SK-N-SH (cell line): ENCODE measurements around the gene NKX6-2. TPM values are rescaled to one million over a fixed set of nuclear protein-coding genes. Genes with fewer than 3 reads are reported as not detected.

ENCODE experiments used
- CTCF ChIA-PET: fragments of 300-600, 350-600 bp; formaldehyde crosslinking; extraction: SDS; loops from one replicate; lab custom pipeline; 2021; lab: Yijun Ruan, JAX
- POLR2A ChIA-PET: fragments of 350-600 bp; sonication (Branson Sonifier 250); formaldehyde crosslinking; extraction: SDS; loops from one replicate; lab custom pipeline; 2020; ENCODE audit warnings: antibody characterized with exemption, inconsistent platforms; lab: Yijun Ruan, JAX
- DNase-seq: peaks from one replicate; pipeline ENCODE4 v3.0.0; 2012
- H2AFZ ChIP-seq: fragments of 200-600 bp; sonication (generic); 2 replicates; pipeline ENCODE4 v1.8.1; 2016; ENCODE audit warnings: antibody characterized with exemption, mild to moderate bottlenecking, low read depth
- H3F3A ChIP-seq: fragments of 200-600 bp; sonication (generic); replicated peaks from 2 replicates; pipeline ENCODE3; 2016; ENCODE audit warnings: antibody characterized with exemption, mild to moderate bottlenecking; ENCODE audit not compliant: insufficient read depth
- H3K27ac ChIP-seq, 2 experiments: fragments of 200-500 bp in 1 of 2; fragments of 200-600 bp in 1 of 2; sonication (Bioruptor generic) in 1 of 2; sonication (generic), shearing (Covaris generic) in 1 of 2; 2 replicates each; pipeline versions ENCODE4 v1.5.1 to v1.6.1; 2014 to 2016; ENCODE audit warnings: low read depth in 2 of 2, inconsistent platforms in 1 of 2, low read length in 1 of 2, mild to moderate bottlenecking in 1 of 2, mixed read lengths in 1 of 2
- H3K27me3 ChIP-seq: fragments of 200-600 bp; sonication (generic), shearing (Covaris generic); 2 replicates; pipeline ENCODE4 v1.6.1; 2016; ENCODE audit warnings: mixed run types; ENCODE audit not compliant: insufficient read depth
- H3K36me3 ChIP-seq, 2 experiments: fragments of 200-500 bp in 1 of 2; fragments of 200-600 bp in 1 of 2; sonication (Bioruptor generic) in 1 of 2; sonication (generic) in 1 of 2; replicated peaks in 1 of 2; 2 replicates each; pipeline versions ENCODE3 to v1.5.1; 2014 to 2016; ENCODE audit warnings: low read length in 1 of 2, mild to moderate bottlenecking in 1 of 2; ENCODE audit not compliant: insufficient read depth in 2 of 2, control insufficient read depth in 1 of 2
- H3K4me1 ChIP-seq, 2 experiments: fragments of 200-500 bp in 1 of 2; fragments of 200-600 bp in 1 of 2; sonication (Bioruptor generic) in 1 of 2; sonication (generic), shearing (Covaris generic) in 1 of 2; 2 replicates each; pipeline versions ENCODE4 v1.5.1 to v1.6.1; 2014 to 2016; ENCODE audit warnings: low read depth in 1 of 2, low read length in 1 of 2, mixed run types in 1 of 2; ENCODE audit not compliant: insufficient read depth in 2 of 2, control insufficient read depth in 1 of 2
- H3K4me2 ChIP-seq: fragments of 200-600 bp; sonication (generic), shearing (Covaris generic); 2 replicates; pipeline ENCODE4 v1.6.1; 2017; ENCODE audit warnings: mixed run types
- H3K4me3 ChIP-seq, 2 experiments: fragments of 200-500 bp in 1 of 2; fragments of 200-600 bp in 1 of 2; sonication (Bioruptor generic) in 1 of 2; sonication (generic), shearing (Covaris generic) in 1 of 2; 2 replicates each; pipeline versions ENCODE4 v1.5.1 to v1.8.1; 2014 to 2016; ENCODE audit warnings: low read depth in 2 of 2, inconsistent platforms in 1 of 2, low read length in 1 of 2, mild to moderate bottlenecking in 1 of 2, mixed read lengths in 1 of 2, moderate library complexity in 1 of 2
- H3K79me2 ChIP-seq: fragments of 200-600 bp; sonication (generic); 2 replicates; pipeline ENCODE4 v1.8.1; 2017; ENCODE audit warnings: mild to moderate bottlenecking; ENCODE audit not compliant: insufficient read depth
- H3K9ac ChIP-seq: fragments of 200-600 bp; sonication (generic); 2 replicates; pipeline ENCODE4 v1.6.1; 2017; ENCODE audit warnings: mixed run types
- H3K9me2 ChIP-seq: fragments of 200-600 bp; sonication (generic); 2 replicates; pipeline ENCODE4 v1.6.1; 2017; ENCODE audit warnings: mixed run types
- H3K9me3 ChIP-seq: fragments of 200-600 bp; sonication (generic); 2 replicates; pipeline ENCODE4 v1.6.1; 2017; ENCODE audit warnings: mixed run types, mild to moderate bottlenecking, moderate library complexity
- H4K20me1 ChIP-seq: fragments of 200-600 bp; sonication (generic); 2 replicates; pipeline ENCODE4 v1.6.1; 2017; ENCODE audit warnings: mild to moderate bottlenecking, mixed run types; ENCODE audit not compliant: insufficient read depth
- CHD2 ChIP-seq: fragments of 150-350 bp; IDR thresholded peaks from 2 replicates; pipeline ENCODE4 v1.6.1; 2018; ENCODE audit warnings: low read length; ENCODE audit not compliant: partially characterized antibody
- EP300 ChIP-seq, 2 experiments: IDR thresholded peaks; 2 replicates each; pipeline versions ENCODE4 v1.4.0 to v1.6.1; 2012; ENCODE audit warnings: borderline replicate concordance in 1 of 2, low read depth in 1 of 2, low read length in 1 of 2
- FOXJ3 ChIP-seq: sonication (generic); formaldehyde crosslinking; IDR thresholded peaks from 2 replicates; pipeline ENCODE4 v1.5.1; 2020; ENCODE audit warnings: mild to moderate bottlenecking, missing genetic modification reagents
- GABPA ChIP-seq: IDR thresholded peaks from 2 replicates; pipeline ENCODE4 v1.4.0; 2012; ENCODE audit warnings: low read depth, mild to moderate bottlenecking
- JUND ChIP-seq: IDR thresholded peaks from 2 replicates; pipeline ENCODE4 v1.4.0; 2012
- MXI1 ChIP-seq: IDR thresholded peaks from 2 replicates; pipeline ENCODE4 v1.6.1; 2012; ENCODE audit warnings: mild to moderate bottlenecking, low read depth, low read length, improper control_type of control experiment
- NFIC ChIP-seq: IDR thresholded peaks from 2 replicates; pipeline ENCODE4 v1.4.0; 2012; ENCODE audit warnings: borderline replicate concordance
- POLR2AphosphoS5 ChIP-seq: IDR thresholded peaks from 2 replicates; pipeline ENCODE4 v1.6.1; 2012; ENCODE audit warnings: low read depth, low read length
- RCOR1 ChIP-seq: fragments of 150-350 bp; IDR thresholded peaks from 2 replicates; pipeline ENCODE4 v1.6.1; 2017; ENCODE audit warnings: antibody characterized with exemption, low read length
- RFX5 ChIP-seq: IDR thresholded peaks from 2 replicates; pipeline ENCODE4 v1.6.1; 2012; ENCODE audit warnings: mild to moderate bottlenecking, improper control_type of control experiment, low read length
- RXRA ChIP-seq: IDR thresholded peaks from 2 replicates; pipeline ENCODE4 v1.4.0; 2012; ENCODE audit warnings: low read depth, mild to moderate bottlenecking, borderline replicate concordance
- TAF1 ChIP-seq: IDR thresholded peaks from 2 replicates; pipeline ENCODE4 v1.6.1; 2012; ENCODE audit warnings: low read depth, mild to moderate bottlenecking, low read length, moderate library complexity, borderline replicate concordance
- WGBS: methylation state at CpG from one replicate; pipeline ENCODE4 v1.1.6; 2017; ENCODE audit warnings: low lambda C conversion rate; 5-methylcytosine and 5-hydroxymethylcytosine counted together
- polyA plus RNA-seq, 3 experiments: library from polyadenylated mRNA; depleted of rRNA; stranded (reverse); fragments of >200 nt; gene quantifications; 2 replicates each; pipeline ENCODE4 v1.2.3, GENCODE V29; 2012
- TF ChIP-seq, protein P1 (sequence below): IDR thresholded peaks from 2 replicates; pipeline ENCODE4 v1.4.0; 2012; ENCODE audit warnings: low read depth, borderline replicate concordance

Gene NKX6-2
- polyA plus RNA-seq, 1 of the 3 experiments (the other 2 are of a cell fraction), result not detected

DNA sequence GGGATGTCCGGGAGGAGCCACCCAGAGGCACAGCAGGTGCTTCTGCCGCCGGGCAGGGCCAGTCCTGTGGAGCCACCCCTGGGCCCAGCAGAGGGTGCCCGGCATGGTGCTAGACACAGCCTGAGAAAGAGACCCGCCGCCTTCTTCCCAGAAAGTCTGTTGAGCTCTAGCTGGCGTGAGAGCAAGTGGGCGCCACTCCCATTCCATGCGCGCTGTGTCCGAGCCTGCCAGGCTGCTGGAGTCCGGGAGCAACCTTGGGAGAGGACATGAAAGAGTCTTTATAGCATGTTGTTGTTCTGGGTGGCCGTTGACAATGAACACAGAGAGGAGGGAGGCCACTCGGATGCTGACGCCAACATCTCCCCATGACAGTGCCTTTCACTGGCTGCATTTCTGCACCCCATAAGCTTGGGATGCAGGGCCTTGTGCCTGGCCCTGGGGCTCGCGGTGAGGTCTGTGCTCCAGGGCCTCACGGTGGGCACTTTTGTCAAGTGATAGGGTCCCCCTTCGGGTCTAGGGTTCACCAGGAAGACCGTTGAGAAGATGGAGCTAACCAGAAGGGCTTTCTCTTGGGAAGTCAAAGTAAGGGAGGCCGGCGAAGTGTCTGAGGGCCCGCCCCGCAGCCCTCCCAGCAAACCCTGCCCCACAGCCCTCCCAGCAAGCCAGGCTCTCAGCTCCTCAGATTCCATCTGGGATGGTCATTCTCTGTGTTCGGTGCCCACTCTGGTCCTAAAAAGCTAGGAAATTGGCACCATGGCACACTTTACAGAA, 47.3 kb downstream of the NKX6-2 start:
- Histone ChIP-seq H2AFZ (no peak overlapping the region), H3K4me3 (no peak overlapping the region), H3K4me1 (peaks cover 0 to 30% of the 10 kb centered on the region in 2 experiments; a peak in 1 of 4 replicates), H3K9me2 (no peaks in the 10 kb centered on the region), H3K9ac (no peak overlapping the region), H3K4me2 (no peak overlapping the region), H3F3A (no peaks in the 10 kb centered on the region), H4K20me1 (no peaks in the 10 kb centered on the region), H3K27me3 (no peaks in the 10 kb centered on the region), H3K9me3 (no peaks in the 10 kb centered on the region), H3K36me3 (no peaks in the 10 kb centered on the region), H3K79me2 (no peaks in the 10 kb centered on the region), H3K27ac (no peak overlapping the region)
- 95% methylated on average over 23 of the region's 25 CpGs for WGBS
- POLR2A ChIA-PET, result no interaction called here
- DNase-seq, result no peak
- TF ChIP-seq RFX5 (no peak), EP300 (IDR thresholded peaks at IDR 0.05; ENCODE audit: borderline replicate concordance in 1 of 2, low read depth in 1 of 2, low read length in 1 of 2) (no peak), RCOR1 (no peak), CHD2 (no peak), FOXJ3 (CRISPR knock-in tag) (no peak), TAF1 (no peak), JUND (no peak), MXI1 (no peak), RXRA (no peak), NFIC (no peak), POLR2AphosphoS5 (no peak), GABPA (no peak)
- TF ChIP-seq, protein P1, sequence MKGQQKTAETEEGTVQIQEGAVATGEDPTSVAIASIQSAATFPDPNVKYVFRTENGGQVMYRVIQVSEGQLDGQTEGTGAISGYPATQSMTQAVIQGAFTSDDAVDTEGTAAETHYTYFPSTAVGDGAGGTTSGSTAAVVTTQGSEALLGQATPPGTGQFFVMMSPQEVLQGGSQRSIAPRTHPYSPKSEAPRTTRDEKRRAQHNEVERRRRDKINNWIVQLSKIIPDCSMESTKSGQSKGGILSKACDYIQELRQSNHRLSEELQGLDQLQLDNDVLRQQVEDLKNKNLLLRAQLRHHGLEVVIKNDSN, result no peak
- CTCF ChIA-PET, result interaction anchor here (6.8 kb wide), 1 partner anchor 83 kb away, joined by 42 read pairs; no protein-coding TSS in a partner anchor

DNA sequence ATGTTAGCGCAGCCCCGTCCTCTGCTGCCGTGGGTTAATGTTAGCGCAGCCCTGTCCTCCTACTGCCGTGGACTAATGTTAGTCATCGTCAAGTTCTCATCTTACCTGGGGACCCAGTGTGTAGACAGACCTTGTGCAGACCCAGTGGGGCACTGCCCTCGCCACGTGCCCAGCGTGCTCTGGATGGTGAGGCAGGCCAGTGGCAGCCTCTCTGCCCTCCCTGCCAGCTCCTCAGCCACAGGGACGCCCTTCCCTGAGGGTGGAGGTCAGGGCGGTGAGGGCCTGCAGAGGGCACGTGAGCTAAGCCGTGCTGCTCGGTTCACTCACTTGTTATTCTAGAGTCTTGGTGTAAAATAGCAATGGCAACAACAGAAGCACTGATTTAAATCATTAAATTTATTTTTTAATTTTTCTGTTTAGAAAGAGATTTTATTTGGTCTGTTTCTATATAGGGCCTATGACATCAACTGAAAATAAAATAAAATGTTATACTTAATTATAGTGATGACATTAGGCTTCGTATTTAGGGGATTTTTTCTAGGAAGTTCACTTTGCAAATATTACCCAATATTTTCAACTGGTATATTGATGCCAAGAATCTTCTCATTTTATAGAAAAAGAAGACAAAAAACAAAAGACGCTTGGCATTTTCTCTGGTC, 48.4 kb downstream of the NKX6-2 start:
- Histone ChIP-seq H3F3A (no peaks in the 10 kb centered on the region), H3K9me3 (no peaks in the 10 kb centered on the region), H3K9me2 (no peaks in the 10 kb centered on the region), H3K36me3 (no peaks in the 10 kb centered on the region), H4K20me1 (no peaks in the 10 kb centered on the region), H3K4me2 (no peak overlapping the region), H3K27ac (no peak overlapping the region), H3K9ac (no peak overlapping the region), H3K4me3 (no peak overlapping the region), H2AFZ (no peak overlapping the region), H3K4me1 (peaks cover 0 to 30% of the 10 kb centered on the region in 2 experiments; a peak in 1 of 4 replicates), H3K79me2 (no peaks in the 10 kb centered on the region), H3K27me3 (no peaks in the 10 kb centered on the region)
- WGBS, result 93% methylated on average over 13 of the region's 16 CpGs
- ChIA-PET POLR2A (no interaction called here), CTCF (interaction anchor here (6.8 kb wide), 1 partner anchor 82 kb away, joined by 42 read pairs; no protein-coding TSS in a partner anchor)
- no peak for DNase-seq
- TF ChIP-seq POLR2AphosphoS5, result no peak
